H1 (cell line): ENCODE data around the gene ABHD8. TPM values are rescaled to one million over a fixed set of nuclear protein-coding genes. Genes with fewer than 3 reads are reported as not detected.
"Not testable (repeated sequence)": the region's sequence is repeated elsewhere in the genome, so short reads cannot be mapped to it uniquely, and the experiment has no call there.

Experiments used
- CTCF ChIA-PET: fragments of 300-600 bp; sonication (Branson Sonifier 250); formaldehyde crosslinking; loops from one replicate; lab custom pipeline; 2021; ENCODE audit not compliant: partially characterized antibody; lab: Charles Lee
- POLR2A ChIA-PET: fragments of 300-600 bp; sonication (Branson Sonifier 250); formaldehyde crosslinking; loops from one replicate; lab custom pipeline; 2021; ENCODE audit warnings: inconsistent platforms; ENCODE audit not compliant: partially characterized antibody; lab: Charles Lee
- DNase-seq, 2 experiments: peaks; one replicate each; pipeline versions ENCODE4 v3.0.0 to v3.0.0-alpha.2; 2010 to 2022; ENCODE audit warnings: low spot score in 2 of 2, low read depth in 1 of 2, mixed read lengths in 1 of 2
- FAIRE-seq: peaks from 2 replicates; lab custom pipeline; 2011; peaks lifted over from hg19 to GRCh38; lab: Jason Lieb, UNC
- H2AFZ ChIP-seq: 2 replicates; pipeline ENCODE4 v1.8.1; 2012; ENCODE audit warnings: low read length, inconsistent platforms
- H2AK5ac ChIP-seq: 2 replicates; pipeline ENCODE4 v1.6.1; 2013; ENCODE audit warnings: low read depth, low read length
- H2BK120ac ChIP-seq: replicated peaks from 2 replicates; pipeline ENCODE3; 2013; ENCODE audit warnings: low read depth, low read length, inconsistent platforms
- H2BK12ac ChIP-seq: 2 replicates; pipeline ENCODE4 v1.6.1; 2013; ENCODE audit warnings: low read depth, low read length
- H2BK15ac ChIP-seq: 2 replicates; pipeline ENCODE4 v1.6.1; 2013; ENCODE audit warnings: low read length
- H2BK20ac ChIP-seq: 2 replicates; pipeline ENCODE4 v1.6.1; 2013; ENCODE audit warnings: low read length
- H2BK5ac ChIP-seq: 2 replicates; pipeline ENCODE4 v1.6.1; 2013; ENCODE audit warnings: low read depth, low read length
- H3K14ac ChIP-seq: 2 replicates; pipeline ENCODE4 v1.6.1; 2013; ENCODE audit warnings: inconsistent platforms; ENCODE audit not compliant: insufficient read length
- H3K18ac ChIP-seq: 2 replicates; pipeline ENCODE4 v1.6.1; 2013; ENCODE audit warnings: low read length; ENCODE audit errors: extremely low read depth
- H3K23ac ChIP-seq: 2 replicates; pipeline ENCODE4 v1.6.1; 2013; ENCODE audit warnings: inconsistent platforms; ENCODE audit not compliant: insufficient read length
- H3K23me2 ChIP-seq: 2 replicates; pipeline ENCODE4 v1.6.1; 2013; ENCODE audit warnings: low read depth, low read length
- H3K27ac ChIP-seq: 2 replicates; pipeline ENCODE4 v1.6.1; 2011; ENCODE audit warnings: low read depth, low read length, inconsistent platforms
- H3K27me3 ChIP-seq, 4 experiments: replicated peaks in 1 of 4; 1 replicate in 1 of 4; 2 replicates in 3 of 4; pipeline versions ENCODE4 v1.6.1 to v1.8.1; 2011 to 2013; ENCODE audit warnings: low read length in 3 of 4, mild to moderate bottlenecking in 3 of 4, inconsistent platforms in 2 of 4, mixed read lengths in 2 of 4, moderate library complexity in 1 of 4; ENCODE audit not compliant: control insufficient read depth in 3 of 4, insufficient read depth in 3 of 4; ENCODE audit errors: extremely low read depth in 1 of 4
- H3K36me3 ChIP-seq, 4 experiments: 2 replicates each; pipeline versions ENCODE4 v1.6.1 to v1.8.1; 2011 to 2013; ENCODE audit warnings: mild to moderate bottlenecking in 4 of 4, low read length in 3 of 4, moderate library complexity in 2 of 4, control low read depth in 1 of 4, inconsistent platforms in 1 of 4; ENCODE audit not compliant: insufficient read depth in 4 of 4, control insufficient read depth in 2 of 4
- H3K4ac ChIP-seq: replicated peaks from 2 replicates; pipeline ENCODE3; 2013; ENCODE audit warnings: low read length, low read depth, mixed read lengths, inconsistent platforms; ENCODE audit not compliant: insufficient read length
- H3K4me1 ChIP-seq, 4 experiments: replicated peaks in 1 of 4; 1 replicate in 1 of 4; 2 replicates in 3 of 4; pipeline versions ENCODE4 v1.6.1 to v1.8.1; 2011 to 2013; ENCODE audit warnings: low read length in 3 of 4, inconsistent platforms in 2 of 4, mixed read lengths in 1 of 4; ENCODE audit not compliant: insufficient read depth in 4 of 4, control insufficient read depth in 3 of 4
- H3K4me2 ChIP-seq, 2 experiments: 2 replicates each; pipeline versions ENCODE4 v1.6.1 to v1.8.1; 2011 to 2013; ENCODE audit warnings: low read depth in 2 of 2, low read length in 2 of 2, control low read depth in 1 of 2, inconsistent platforms in 1 of 2, mild to moderate bottlenecking in 1 of 2; ENCODE audit not compliant: insufficient read depth in 1 of 2
- H3K4me3 ChIP-seq, 4 experiments: fragments of 200-600, 300-600 bp in 1 of 4; sonication (generic), shearing (Covaris generic), sonication (Bioruptor Twin) in 1 of 4; 2 replicates each; pipeline versions ENCODE4 v1.5.1 to v1.8.1; 2011 to 2016; ENCODE audit warnings: low read length in 4 of 4, low read depth in 3 of 4, control low read depth in 2 of 4, inconsistent platforms in 2 of 4, mild to moderate bottlenecking in 2 of 4, mixed read lengths in 1 of 4, moderate library complexity in 1 of 4; ENCODE audit not compliant: insufficient read depth in 2 of 4; ENCODE audit errors: extremely low read depth in 1 of 4
- H3K56ac ChIP-seq: replicated peaks from 2 replicates; pipeline ENCODE3; 2013; ENCODE audit warnings: low read depth, mild to moderate bottlenecking, mixed read lengths, low read length, inconsistent platforms; ENCODE audit not compliant: insufficient read length
- H3K79me1 ChIP-seq: 2 replicates; pipeline ENCODE4 v1.6.1; 2013; ENCODE audit warnings: low read depth, low read length, control low read depth
- H3K79me2 ChIP-seq, 2 experiments: 2 replicates each; pipeline versions ENCODE4 v1.6.1 to v1.8.1; 2012 to 2013; ENCODE audit warnings: low read length in 2 of 2, mild to moderate bottlenecking in 2 of 2, inconsistent platforms in 1 of 2; ENCODE audit not compliant: insufficient read depth in 2 of 2, control insufficient read depth in 1 of 2
- H3K9ac ChIP-seq, 4 experiments: replicated peaks in 1 of 4; 1 replicate in 1 of 4; 2 replicates in 3 of 4; pipeline versions ENCODE4 v1.6.1 to v1.8.1; 2011 to 2013; ENCODE audit warnings: low read depth in 3 of 4, low read length in 3 of 4, control low read depth in 2 of 4, mild to moderate bottlenecking in 2 of 4, moderate library complexity in 2 of 4, inconsistent platforms in 1 of 4; ENCODE audit errors: extremely low read depth in 1 of 4
- H3K9me3 ChIP-seq, 2 experiments: 2 replicates each; pipeline versions ENCODE4 v1.6.1 to v1.8.1; 2012 to 2013; ENCODE audit warnings: mild to moderate bottlenecking in 2 of 2, moderate library complexity in 2 of 2, control low read depth in 1 of 2, inconsistent platforms in 1 of 2, low read depth in 1 of 2, low read length in 1 of 2, mixed read lengths in 1 of 2; ENCODE audit not compliant: insufficient read depth in 2 of 2
- H4K20me1 ChIP-seq, 2 experiments: replicated peaks in 1 of 2; 2 replicates each; pipeline versions ENCODE3 to v1.8.1; 2011 to 2013; ENCODE audit warnings: inconsistent platforms in 2 of 2, low read length in 2 of 2, mild to moderate bottlenecking in 1 of 2; ENCODE audit not compliant: insufficient read depth in 2 of 2, control insufficient read depth in 1 of 2
- H4K5ac ChIP-seq: 2 replicates; pipeline ENCODE4 v1.6.1; 2013; ENCODE audit warnings: low read length, low read depth, mixed read lengths, inconsistent platforms; ENCODE audit not compliant: insufficient read length
- H4K8ac ChIP-seq: 2 replicates; pipeline ENCODE4 v1.8.0; 2013; ENCODE audit warnings: mild to moderate bottlenecking, moderate library complexity, low read length, inconsistent platforms; ENCODE audit not compliant: insufficient read depth; ENCODE audit errors: extremely low read depth
- H4K91ac ChIP-seq: replicated peaks from 2 replicates; pipeline ENCODE3; 2013; ENCODE audit warnings: low read length, mixed read lengths, inconsistent platforms; ENCODE audit not compliant: insufficient read length
- CBX8 ChIP-seq: fragments of 300-800, 300-1000 bp; sonication (generic); IDR thresholded peaks from 2 replicates; pipeline ENCODE4 v1.7.1; 2016; ENCODE audit warnings: low read depth, low read length, borderline replicate concordance
- CHD2 ChIP-seq: IDR thresholded peaks from 2 replicates; pipeline ENCODE4 v1.6.1; 2012; ENCODE audit warnings: low read length, improper control_type of control experiment
- JUN ChIP-seq: IDR thresholded peaks from 2 replicates; pipeline ENCODE4 v1.6.1; 2011; ENCODE audit warnings: low read depth, mild to moderate bottlenecking, improper control_type of control experiment, low read length
- NRF1 ChIP-seq: IDR thresholded peaks from 2 replicates; pipeline ENCODE4 v1.6.1; 2011; ENCODE audit warnings: mild to moderate bottlenecking, low read depth, low read length, improper control_type of control experiment
- RNF2 ChIP-seq: fragments of 200-900, 300-1000 bp; sonication (generic); IDR thresholded peaks from 2 replicates; pipeline ENCODE4 v1.7.1; 2016; ENCODE audit warnings: borderline replicate concordance, low read depth, mild to moderate bottlenecking, antibody characterized with exemption, low read length; ENCODE audit not compliant: poor library complexity, severe bottlenecking; ENCODE audit errors: missing control alignments
- SAP30 ChIP-seq: fragments of 300-600 bp; sonication (generic); IDR thresholded peaks from 2 replicates; pipeline ENCODE4 v1.7.1; 2012; ENCODE audit warnings: low read length, moderate library complexity, mild to moderate bottlenecking, inconsistent platforms; ENCODE audit not compliant: insufficient read depth, insufficient replicate concordance
- SIRT6 ChIP-seq: IDR thresholded peaks from one replicate; pipeline ENCODE4 v1.7.1; 2012; ENCODE audit warnings: low read length, inconsistent platforms
- SIX5 ChIP-seq: IDR thresholded peaks from 2 replicates; pipeline ENCODE4 v1.6.1; 2011; ENCODE audit warnings: mild to moderate bottlenecking, low read depth, low read length
- WGBS, 2 experiments: shearing (Covaris generic) in 1 of 2; methylation state at CpG; one replicate each; pipeline versions ENCODE4 v1.1.6 to v1.1.7; 2013 to 2015; ENCODE audit warnings: low lambda C conversion rate in 2 of 2, mixed read lengths in 2 of 2, inconsistent platforms in 1 of 2, low coverage in 1 of 2, missing lambda C conversion rate in 1 of 2; ENCODE audit not compliant: insufficient replicate concordance in 2 of 2, insufficient coverage in 1 of 2, insufficient read length in 1 of 2; ENCODE audit errors: extremely low coverage in 1 of 2, missing lambda C conversion rate in 1 of 2; 5-methylcytosine and 5-hydroxymethylcytosine counted together
- polyA plus RNA-seq, 7 experiments: library from polyadenylated mRNA; depleted of rRNA in 3 of 7; stranded (reverse) in 5 of 7; unstranded in 2 of 7; fragments of >200 nt in 5 of 7; fragments of 200-250 nt in 2 of 7; gene quantifications; 1 replicate in 5 of 7; 2 replicates in 1 of 7; 4 replicates in 1 of 7; pipeline versions ENCODE4 v1.2.1 to v1.2.3, GENCODE V29; 2011 to 2013; ENCODE audit warnings: missing spikeins in 2 of 7, mixed read lengths in 2 of 7
- total RNA-seq: library from RNA; stranded (reverse); fragmentation: NEBNext Ultra II Directional; extraction: Animal tissue kit (Norgen Biotek cat#: 25700); gene quantifications from 2 replicates; pipeline ENCODE4 v1.2.1, GENCODE V29; 2021

Gene ABHD8
- total and polyA plus RNA-seq, 2 of the 8 experiments (the other 6 are each of a cell fraction or from before 2014, with no cell fraction given) = 11.3 to 18.7 TPM

DNA sequence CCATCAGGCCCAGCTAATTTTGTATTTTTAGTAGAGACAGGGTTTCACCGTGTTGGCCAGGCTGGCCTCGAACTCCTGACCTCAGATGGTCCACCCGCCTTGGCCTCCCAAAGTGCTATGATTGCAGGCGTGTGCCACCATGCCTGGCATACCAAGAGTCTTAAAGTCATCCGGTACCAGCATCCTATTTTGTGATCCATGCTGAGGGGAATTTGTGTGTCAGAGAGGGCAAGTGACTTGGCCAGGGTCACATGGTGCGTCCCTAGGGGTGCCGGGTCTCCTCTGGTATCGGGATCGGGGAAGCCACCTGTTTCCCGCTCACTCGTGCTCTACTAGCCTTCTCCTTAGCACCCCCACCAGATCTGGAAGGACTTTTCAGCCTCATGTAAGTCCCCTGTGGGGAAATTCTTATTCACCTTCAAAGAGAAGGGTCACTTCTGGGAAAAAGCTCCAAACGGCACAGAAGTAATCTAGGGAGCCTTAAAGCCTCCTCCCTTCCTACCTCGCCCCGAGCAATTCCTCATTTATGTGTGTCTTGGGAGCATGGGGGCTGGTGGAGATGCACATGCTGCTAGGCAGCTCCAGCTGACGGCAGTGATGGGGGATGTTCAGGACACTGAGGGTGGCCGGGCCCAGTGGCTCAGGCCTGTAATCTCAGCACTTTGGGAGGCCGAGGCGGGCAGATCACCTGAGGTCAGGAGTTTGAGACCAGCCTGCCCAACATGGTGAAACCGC lies 27.6 kb downstream of the ABHD8 start (continued):
- no peak for TF ChIP-seq RNF2
- no peak for TF ChIP-seq SAP30
- TF ChIP-seq SIRT6 = no peak
- TF ChIP-seq JUN = no peak
- TF ChIP-seq NRF1 = no peak
- no peak for TF ChIP-seq SIX5
- no peak for TF ChIP-seq CBX8
- TF ChIP-seq CHD2 = no peak
- TF ChIP-seq, all 59 proteins: peak for 0

DNA sequence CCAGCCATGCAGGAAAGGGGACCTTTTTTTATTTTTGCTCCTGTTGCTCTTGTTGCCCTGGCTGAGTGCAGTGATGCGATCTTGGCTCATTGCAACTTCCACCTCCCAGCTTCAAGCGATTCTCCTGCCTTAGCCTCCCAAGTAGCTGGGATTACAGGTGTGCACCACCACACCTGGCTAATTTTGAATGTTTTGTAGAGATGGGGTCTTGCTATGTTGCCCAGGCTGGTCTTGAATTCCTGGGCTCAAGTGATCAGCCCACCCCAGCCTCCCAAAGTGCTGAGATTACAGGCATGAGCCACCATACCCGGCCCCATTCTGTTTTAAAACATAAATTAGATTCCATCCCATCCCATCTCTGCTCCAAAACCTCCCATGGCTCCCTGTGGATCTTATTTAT lies 28.3 kb downstream of the ABHD8 start:
- not testable (repeated sequence) for H3K23me2 ChIP-seq, H2BK5ac ChIP-seq, H3K4ac ChIP-seq, H3K4me1 ChIP-seq, H3K56ac ChIP-seq, H3K79me2 ChIP-seq, H3K27me3 ChIP-seq, H2BK15ac ChIP-seq, FAIRE-seq, H3K9ac ChIP-seq, H3K79me1 ChIP-seq, H3K14ac ChIP-seq, H3K4me3 ChIP-seq, H2AK5ac ChIP-seq, H3K18ac ChIP-seq, H2BK120ac ChIP-seq, H4K8ac ChIP-seq, H4K20me1 ChIP-seq, H2AFZ ChIP-seq, H2BK12ac ChIP-seq, H2BK20ac ChIP-seq, H3K23ac ChIP-seq, H3K4me2 ChIP-seq, DNase-seq, H4K91ac ChIP-seq, H3K9me3 ChIP-seq, H4K5ac ChIP-seq, H3K27ac ChIP-seq
- ChIA-PET CTCF (interaction anchor here (0.6 kb wide), 1 partner anchor 10 kb away, joined by 3 read pairs; no protein-coding TSS in a partner anchor), POLR2A (interaction anchor here (0.9 to 9.0 kb wide), 2 partner anchors 11 to 18 kb away, joined by 3 to 113 read pairs; partner anchors contain the start of genes BABAM1 and USHBP1)
- peaks cover 8 to 42% (median 29%) of the 10 kb centered on the region in 4 experiments; a peak in 6 of 8 replicates for H3K36me3 ChIP-seq
- WGBS, 2 experiments = 92% methylated on average over 3 of the region's 3 CpGs; no CpG with 5 or more reads in 1 of the 2 experiments
